Smooth muscle cell (in vitro differentiated cells): ENCODE data around the gene OR2G2. TPM values are rescaled to one million over a fixed set of nuclear protein-coding genes. Genes with fewer than 3 reads are reported as not detected.

Experiments
- DNase-seq: peaks from one replicate; lab custom pipeline; 2025; ENCODE audit not compliant: unreplicated experiment; lab: John Stamatoyannopoulos, UW
- H2AFZ ChIP-seq: fragments of 200-600 bp; sonication (generic); 2 replicates; pipeline ENCODE4 v1.6.0; 2016; ENCODE audit warnings: antibody characterized with exemption, low read depth, mild to moderate bottlenecking
- H3F3A ChIP-seq: fragments of 200-600 bp; sonication (generic); 2 replicates; pipeline ENCODE4 v1.6.0; 2017; ENCODE audit warnings: antibody characterized with exemption, low read depth
- H3K27ac ChIP-seq: fragments of 200-600 bp; sonication (generic); 2 replicates; pipeline ENCODE4 v1.5.1; 2016; ENCODE audit warnings: low read depth, mild to moderate bottlenecking
- H3K27me3 ChIP-seq: fragments of 200-600 bp; sonication (generic); 2 replicates; pipeline ENCODE4 v1.6.1; 2016; ENCODE audit warnings: low read depth, mild to moderate bottlenecking
- H3K36me3 ChIP-seq: fragments of 200-600 bp; sonication (generic); 2 replicates; pipeline ENCODE4 v1.5.1; 2016; ENCODE audit warnings: low read depth
- H3K4me1 ChIP-seq: fragments of 200-600 bp; sonication (generic); 2 replicates; pipeline ENCODE4 v1.5.1; 2016; ENCODE audit warnings: low read depth
- H3K4me2 ChIP-seq: fragments of 200-600 bp; sonication (generic); 2 replicates; pipeline ENCODE4 v1.6.0; 2016; ENCODE audit warnings: mild to moderate bottlenecking
- H3K4me3 ChIP-seq: fragments of 200-600 bp; sonication (generic); 2 replicates; pipeline ENCODE4 v1.5.1; 2016; ENCODE audit warnings: mild to moderate bottlenecking
- H3K79me2 ChIP-seq: fragments of 200-600 bp; sonication (generic); 2 replicates; pipeline ENCODE4 v1.6.0; 2016; ENCODE audit warnings: low read depth, mild to moderate bottlenecking
- H3K9ac ChIP-seq: fragments of 200-600 bp; sonication (generic); 2 replicates; pipeline ENCODE4 v1.6.0; 2016; ENCODE audit warnings: low read depth
- H3K9me3 ChIP-seq: fragments of 200-600 bp; sonication (generic); replicated peaks from 2 replicates; pipeline ENCODE4 v1.5.1; 2016; ENCODE audit warnings: low read depth
- H4K20me1 ChIP-seq: fragments of 200-600 bp; sonication (generic); 2 replicates; pipeline ENCODE4 v1.6.0; 2016; ENCODE audit warnings: low read depth
- WGBS: methylation state at CpG from one replicate; pipeline ENCODE4 v1.1.7; 2016; ENCODE audit warnings: low lambda C conversion rate; 5-methylcytosine and 5-hydroxymethylcytosine counted together
- polyA plus RNA-seq: library from polyadenylated mRNA; unstranded; fragments of >200 nt; fragmentation: Nextera tagmentation; extraction: Ambion mirVana; gene quantifications from 2 replicates; pipeline ENCODE4 v1.2.1, GENCODE V29; 2016
- total RNA-seq: library from RNA; depleted of rRNA; stranded (reverse); fragments of >200 nt; gene quantifications from 2 replicates; pipeline ENCODE4 v1.2.3, GENCODE V29; 2014
- TF ChIP-seq, protein P1 (sequence below): fragments of 200-600 bp; sonication (generic); IDR thresholded peaks from 2 replicates; pipeline ENCODE4 v1.5.1; 2017; ENCODE audit warnings: borderline replicate concordance, mild to moderate bottlenecking, antibody characterized with exemption; ENCODE audit not compliant: insufficient read depth, poor library complexity, severe bottlenecking

The OR2G2 gene
- total and polyA plus RNA-seq, 2 experiments from 2014 or later, result not detected

- Histone ChIP-seq H3K4me3 (no peak overlapping the region), H2AFZ (no peak overlapping the region), H3K9me3 (no peaks in the 10 kb centered on the region), H3F3A (no peaks in the 10 kb centered on the region), H3K4me1 (peaks cover 8% of the 10 kb centered on the region), H3K4me2 (no peak overlapping the region), H3K79me2 (no peaks in the 10 kb centered on the region), H3K9ac (no peak overlapping the region), H3K27me3 (no peaks in the 10 kb centered on the region), H3K27ac (no peak overlapping the region), H3K36me3 (no peaks in the 10 kb centered on the region), H4K20me1 (no peaks in the 10 kb centered on the region)
- DNase-seq, result no peak
- 64% methylated on average over 3 of the region's 3 CpGs for WGBS
- TF ChIP-seq, protein P1, sequence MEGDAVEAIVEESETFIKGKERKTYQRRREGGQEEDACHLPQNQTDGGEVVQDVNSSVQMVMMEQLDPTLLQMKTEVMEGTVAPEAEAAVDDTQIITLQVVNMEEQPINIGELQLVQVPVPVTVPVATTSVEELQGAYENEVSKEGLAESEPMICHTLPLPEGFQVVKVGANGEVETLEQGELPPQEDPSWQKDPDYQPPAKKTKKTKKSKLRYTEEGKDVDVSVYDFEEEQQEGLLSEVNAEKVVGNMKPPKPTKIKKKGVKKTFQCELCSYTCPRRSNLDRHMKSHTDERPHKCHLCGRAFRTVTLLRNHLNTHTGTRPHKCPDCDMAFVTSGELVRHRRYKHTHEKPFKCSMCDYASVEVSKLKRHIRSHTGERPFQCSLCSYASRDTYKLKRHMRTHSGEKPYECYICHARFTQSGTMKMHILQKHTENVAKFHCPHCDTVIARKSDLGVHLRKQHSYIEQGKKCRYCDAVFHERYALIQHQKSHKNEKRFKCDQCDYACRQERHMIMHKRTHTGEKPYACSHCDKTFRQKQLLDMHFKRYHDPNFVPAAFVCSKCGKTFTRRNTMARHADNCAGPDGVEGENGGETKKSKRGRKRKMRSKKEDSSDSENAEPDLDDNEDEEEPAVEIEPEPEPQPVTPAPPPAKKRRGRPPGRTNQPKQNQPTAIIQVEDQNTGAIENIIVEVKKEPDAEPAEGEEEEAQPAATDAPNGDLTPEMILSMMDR, result no peak
These were observed 45.3 kb upstream of the OR2G2 start for GRCh38 chr1:247542811-247543210.

GRCh38 chr1:247548092-247548491 is 40.1 kb upstream of the OR2G2 start:
- no peak for DNase-seq
- no peaks in the 10 kb centered on the region for H3K79me2 ChIP-seq
- WGBS, result 83% methylated on average over 5 of the region's 5 CpGs
- H2AFZ ChIP-seq, result no peak overlapping the region
- no peaks in the 10 kb centered on the region for H3K27me3 ChIP-seq
- H3K9ac ChIP-seq, result no peak overlapping the region
- no peak overlapping the region for H3K27ac ChIP-seq
- peaks cover 8% of the 10 kb centered on the region for H3K4me1 ChIP-seq
- H3K36me3 ChIP-seq, result no peaks in the 10 kb centered on the region
- H3K4me3 ChIP-seq, result no peak overlapping the region
- H3K9me3 ChIP-seq, result no peaks in the 10 kb centered on the region
- H4K20me1 ChIP-seq, result no peaks in the 10 kb centered on the region
- TF ChIP-seq, protein P1, result no peak
- no peak overlapping the region for H3K4me2 ChIP-seq
- peaks cover 4% of the 10 kb centered on the region for H3F3A ChIP-seq

DNA sequence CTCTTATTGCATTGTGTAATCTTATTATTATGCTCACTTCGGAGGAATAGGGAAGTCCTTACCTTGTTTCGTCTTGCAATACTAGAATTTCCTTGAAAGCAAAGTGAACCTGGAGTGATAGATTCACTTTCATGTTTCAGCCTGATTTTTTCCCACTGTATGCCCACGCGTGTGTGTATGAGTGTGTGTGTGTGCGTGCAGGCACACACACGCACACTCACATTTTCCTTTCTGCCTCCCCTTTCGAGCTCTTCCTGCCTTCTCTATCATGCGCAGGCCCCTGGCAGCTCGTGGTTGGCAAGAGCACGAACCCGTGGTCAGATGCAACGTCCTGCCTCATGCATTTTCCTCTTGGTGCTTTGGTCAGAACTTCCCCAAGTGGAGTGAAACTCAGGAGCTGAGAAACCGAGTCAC is 39.4 kb upstream of the OR2G2 start, which contains the start of gene GCSAML:
Gene GCSAML (plus strand): TSS at position 366 of the 414 bp plus-strand sequence. CDS start 58 bp downstream, outside the sequence.
- no peak for DNase-seq
- no peak within 1 kb of the TSS for H3K9ac ChIP-seq
- H3K4me2 ChIP-seq, result no peak within 1 kb of the TSS
- H3K79me2 ChIP-seq, result no peaks in the 10 kb centered on the region
- peaks cover 8% of the 10 kb centered on the region for H3K4me1 ChIP-seq
- TF ChIP-seq, protein P1, result no peak
- H2AFZ ChIP-seq, result no peak within 1 kb of the TSS
- no peak within 1 kb of the TSS for H3K27ac ChIP-seq
- no peaks in the 10 kb centered on the region for H3K36me3 ChIP-seq
- H3F3A ChIP-seq, result peaks cover 4% of the 10 kb centered on the region
- no peaks in the 10 kb centered on the region for H3K9me3 ChIP-seq
- no peak within 1 kb of the TSS for H3K4me3 ChIP-seq
- 93% methylated on average over 13 of the region's 13 CpGs for WGBS
- H3K27me3 ChIP-seq, result no peaks in the 10 kb centered on the region
- no peaks in the 10 kb centered on the region for H4K20me1 ChIP-seq

- WGBS, result 0% methylated on average over 1 of the region's 1 CpG
- H2AFZ ChIP-seq, result peak overlapping the region; percentile 9
- H3K36me3 ChIP-seq, result no peaks in the 10 kb centered on the region
- H3K4me2 ChIP-seq, result peak overlapping the region; percentile 56
- no peaks in the 10 kb centered on the region for H3K27me3 ChIP-seq
- H4K20me1 ChIP-seq, result no peaks in the 10 kb centered on the region
- H3K9ac ChIP-seq, result peak overlapping the region; percentile 63
- no peaks in the 10 kb centered on the region for H3K4me1 ChIP-seq
- TF ChIP-seq, protein P1, result no peak
- H3F3A ChIP-seq, result peaks cover 4% of the 10 kb centered on the region
- no peaks in the 10 kb centered on the region for H3K79me2 ChIP-seq
- H3K4me3 ChIP-seq, result no peak overlapping the region
- H3K27ac ChIP-seq, result peak overlapping the region; percentile 93
- no peak for DNase-seq
- H3K9me3 ChIP-seq, result no peaks in the 10 kb centered on the region
These were observed 36.4 kb upstream of the OR2G2 start for GRCh38 chr1:247551721-247552120.
